Progenitor cell of endocrine pancreas (in vitro differentiated cells): ENCODE data around the gene VWC2. TPM values are rescaled to one million over a fixed set of nuclear protein-coding genes. Genes with fewer than 3 reads are reported as not detected.

Source experiments
- DNase-seq: peaks from one replicate; pipeline ENCODE4 v3.0.0; 2021; ENCODE audit warnings: low spot score; ENCODE audit not compliant: unreplicated experiment
- H3K27ac Mint-ChIP-seq: 2 replicates; pipeline ENCODE4 v1.8.0; 2021; ENCODE audit warnings: mild to moderate bottlenecking, moderate library complexity, mixed read lengths
- H3K27me3 Mint-ChIP-seq: 2 replicates; pipeline ENCODE4 v1.8.0; 2021; ENCODE audit warnings: mixed read lengths
- H3K36me3 Mint-ChIP-seq: 2 replicates; pipeline ENCODE4 v1.8.0; 2022; ENCODE audit warnings: mixed read lengths; ENCODE audit not compliant: insufficient read depth
- H3K4me1 Mint-ChIP-seq: 2 replicates; pipeline ENCODE4 v1.8.0; 2021; ENCODE audit warnings: low read depth, mixed read lengths
- H3K4me3 Mint-ChIP-seq: 2 replicates; pipeline ENCODE4 v1.8.0; 2021; ENCODE audit warnings: low read depth, mild to moderate bottlenecking, moderate library complexity, mixed read lengths
- H3K9me3 Mint-ChIP-seq: 2 replicates; pipeline ENCODE4 v1.8.0; 2021; ENCODE audit warnings: low read depth, mixed read lengths
- total RNA-seq: library from RNA; stranded (reverse); gene quantifications from 2 replicates; pipeline ENCODE4 v1.2.1, GENCODE V29; 2021
- TF ChIP-seq, protein P1 (sequence below): fragments of 200-600 bp; sonication (generic); IDR thresholded peaks from one replicate; pipeline ENCODE4 v1.5.0; 2021; ENCODE audit warnings: antibody characterized with exemption, mild to moderate bottlenecking; ENCODE audit not compliant: unreplicated experiment

VWC2 gene
- total RNA-seq, 1 donor from 2014 or later: 0.02 TPM

DNA sequence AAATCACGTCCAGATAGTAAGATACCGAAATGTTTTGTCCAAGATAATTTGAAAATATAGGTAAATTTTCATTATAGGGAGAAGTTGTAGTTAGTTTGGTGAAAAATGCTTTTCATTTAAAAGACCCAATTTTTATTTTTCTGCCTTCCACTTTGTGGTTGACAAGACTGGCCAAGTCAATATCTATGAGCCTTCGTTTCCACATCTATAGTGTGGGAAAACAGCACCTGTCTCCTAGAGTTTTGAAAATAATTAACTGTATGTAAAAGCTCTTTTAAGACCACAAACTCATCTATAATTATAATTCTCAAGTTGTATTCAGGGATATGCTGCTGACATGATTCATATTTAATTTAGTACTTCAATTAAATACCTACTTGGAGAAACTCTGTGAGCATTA is 102.8 kb downstream of the VWC2 start:
- TF ChIP-seq, protein P1, sequence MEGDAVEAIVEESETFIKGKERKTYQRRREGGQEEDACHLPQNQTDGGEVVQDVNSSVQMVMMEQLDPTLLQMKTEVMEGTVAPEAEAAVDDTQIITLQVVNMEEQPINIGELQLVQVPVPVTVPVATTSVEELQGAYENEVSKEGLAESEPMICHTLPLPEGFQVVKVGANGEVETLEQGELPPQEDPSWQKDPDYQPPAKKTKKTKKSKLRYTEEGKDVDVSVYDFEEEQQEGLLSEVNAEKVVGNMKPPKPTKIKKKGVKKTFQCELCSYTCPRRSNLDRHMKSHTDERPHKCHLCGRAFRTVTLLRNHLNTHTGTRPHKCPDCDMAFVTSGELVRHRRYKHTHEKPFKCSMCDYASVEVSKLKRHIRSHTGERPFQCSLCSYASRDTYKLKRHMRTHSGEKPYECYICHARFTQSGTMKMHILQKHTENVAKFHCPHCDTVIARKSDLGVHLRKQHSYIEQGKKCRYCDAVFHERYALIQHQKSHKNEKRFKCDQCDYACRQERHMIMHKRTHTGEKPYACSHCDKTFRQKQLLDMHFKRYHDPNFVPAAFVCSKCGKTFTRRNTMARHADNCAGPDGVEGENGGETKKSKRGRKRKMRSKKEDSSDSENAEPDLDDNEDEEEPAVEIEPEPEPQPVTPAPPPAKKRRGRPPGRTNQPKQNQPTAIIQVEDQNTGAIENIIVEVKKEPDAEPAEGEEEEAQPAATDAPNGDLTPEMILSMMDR: no peak
- Mint-ChIP-seq H3K27ac (no peak overlapping the region), H3K4me1 (no peaks in the 10 kb centered on the region), H3K4me3 (no peak overlapping the region), H3K36me3 (no peaks in the 10 kb centered on the region), H3K9me3 (no peaks in the 10 kb centered on the region), H3K27me3 (no peaks in the 10 kb centered on the region)
- DNase-seq: no peak

DNA sequence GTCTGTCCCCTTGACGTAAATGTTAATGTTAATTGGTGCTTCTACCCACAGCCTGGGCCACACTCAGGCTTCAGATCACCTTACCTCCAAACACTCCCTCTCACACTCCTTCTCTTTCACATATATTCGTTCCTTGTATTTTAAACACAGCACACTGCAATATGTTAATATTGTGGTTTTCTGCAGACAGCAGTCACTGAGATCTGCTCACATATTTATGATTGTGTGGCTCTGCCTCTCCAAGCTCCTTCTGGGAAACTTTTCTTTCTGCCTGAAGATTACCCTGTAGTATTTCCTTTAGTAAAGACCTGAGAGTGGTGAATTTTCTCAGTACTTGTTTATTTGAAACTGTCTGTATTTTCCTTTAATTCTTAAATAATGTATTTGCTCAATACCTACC is 104.7 kb downstream of the VWC2 start:
- H3K9me3 Mint-ChIP-seq: no peaks in the 10 kb centered on the region
- TF ChIP-seq, protein P1: no peak
- H3K36me3 Mint-ChIP-seq: no peaks in the 10 kb centered on the region
- H3K27me3 Mint-ChIP-seq: no peaks in the 10 kb centered on the region
- H3K4me3 Mint-ChIP-seq: no peak overlapping the region
- no peak overlapping the region for H3K27ac Mint-ChIP-seq
- DNase-seq: no peak
- H3K4me1 Mint-ChIP-seq: no peaks in the 10 kb centered on the region

DNA sequence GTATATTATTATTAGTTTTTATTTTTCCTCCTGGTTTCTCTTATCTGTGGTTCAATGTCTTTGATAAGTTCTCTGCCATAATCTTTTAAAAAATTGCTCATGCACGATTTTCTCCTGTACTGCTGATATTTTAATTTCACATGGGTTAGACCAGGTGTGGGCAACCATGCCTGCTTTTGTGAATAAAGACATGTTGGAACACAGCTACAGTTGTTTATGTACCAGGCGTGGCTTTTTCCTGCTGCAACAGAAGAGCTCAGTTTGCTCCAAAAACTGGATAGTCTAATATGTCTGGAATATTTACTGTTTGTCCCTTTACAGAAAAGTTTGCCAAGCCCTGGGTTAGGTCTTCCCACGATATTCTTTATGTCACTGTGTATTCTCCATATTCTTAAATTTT is 105.2 kb downstream of the VWC2 start:
- Mint-ChIP-seq H3K4me1 (no peaks in the 10 kb centered on the region), H3K36me3 (no peaks in the 10 kb centered on the region), H3K27me3 (no peaks in the 10 kb centered on the region), H3K4me3 (no peak overlapping the region), H3K9me3 (no peaks in the 10 kb centered on the region), H3K27ac (no peak overlapping the region)
- TF ChIP-seq, protein P1: no peak
- no peak for DNase-seq

DNA sequence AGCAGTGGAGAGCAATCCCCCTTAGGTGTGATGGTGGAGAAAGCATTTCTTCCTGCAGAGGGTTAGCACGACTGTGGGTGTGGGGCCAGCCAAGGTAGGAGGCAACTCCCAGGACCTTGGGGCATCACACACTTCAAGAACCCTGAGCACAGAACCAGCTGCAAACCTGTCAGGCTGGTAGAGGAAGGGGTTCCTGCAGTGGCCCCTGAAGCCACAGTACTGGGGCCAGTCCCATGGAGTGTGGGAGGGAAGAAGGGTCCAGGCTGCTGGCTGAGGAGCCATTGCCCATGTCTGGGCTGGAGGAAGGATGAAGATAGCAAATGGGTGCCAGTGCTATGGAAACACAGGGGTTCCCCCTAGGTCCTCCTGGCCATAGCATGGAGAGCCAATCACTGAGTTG is 110.5 kb downstream of the VWC2 start:
- H3K4me1 Mint-ChIP-seq: no peaks in the 10 kb centered on the region
- no peaks in the 10 kb centered on the region for H3K36me3 Mint-ChIP-seq
- no peak overlapping the region for H3K4me3 Mint-ChIP-seq
- no peaks in the 10 kb centered on the region for H3K27me3 Mint-ChIP-seq
- TF ChIP-seq, protein P1: no peak
- H3K9me3 Mint-ChIP-seq: no peaks in the 10 kb centered on the region
- H3K27ac Mint-ChIP-seq: no peak overlapping the region
- DNase-seq: no peak

DNA sequence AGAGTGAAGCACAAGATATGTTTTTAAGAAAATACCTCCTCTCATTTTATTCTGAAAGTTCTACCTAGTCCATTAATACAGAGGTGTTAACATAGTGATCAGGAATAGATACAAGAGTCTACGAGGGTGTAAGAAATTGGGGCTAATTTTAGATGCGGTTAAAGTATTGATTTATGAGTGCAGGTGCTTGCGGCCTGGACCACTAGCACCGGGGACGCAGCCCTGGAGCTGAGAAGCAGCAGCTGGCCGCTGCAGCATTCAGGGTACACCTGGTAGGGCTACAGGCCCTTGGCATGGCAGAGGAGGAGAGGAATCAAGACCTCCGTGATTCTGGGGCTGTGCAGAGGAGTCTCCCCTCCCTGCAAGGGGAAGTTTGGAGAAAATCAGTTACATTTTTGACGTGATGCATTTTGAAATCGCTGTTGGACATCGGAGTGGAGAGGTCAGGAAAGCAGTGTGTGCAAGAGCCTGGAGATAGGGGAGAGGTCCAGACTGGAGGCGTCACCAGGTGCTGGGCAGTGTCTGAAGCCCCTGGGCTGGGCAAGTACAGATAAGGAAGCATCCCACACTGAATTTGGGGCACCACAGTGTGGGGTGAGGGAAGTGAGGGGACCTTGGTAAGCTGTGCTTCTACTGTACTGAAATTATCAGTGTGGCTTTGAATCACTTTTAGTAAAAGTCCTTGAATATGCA is 112.3 kb downstream of the VWC2 start:
- Mint-ChIP-seq H3K36me3 (no peaks in the 10 kb centered on the region), H3K27ac (no peak overlapping the region), H3K27me3 (no peaks in the 10 kb centered on the region), H3K4me3 (no peak overlapping the region), H3K4me1 (no peaks in the 10 kb centered on the region), H3K9me3 (no peaks in the 10 kb centered on the region)
- DNase-seq: no peak
- TF ChIP-seq, protein P1: no peak
